MCF 10A (cell line): Measurements from ENCODE around the gene POFUT2. TPM values are rescaled to one million over a fixed set of nuclear protein-coding genes. Genes with fewer than 3 reads are reported as not detected.

Experiments used
- Bru-seq: library from RNA; stranded (reverse); fragments of 400-500 nt; gene quantifications from one replicate; lab custom pipeline; 2021; lab: Mats Ljungman, UMichigan
- BruChase-seq, 2 experiments: library from RNA; stranded (reverse); fragments of 400-500 nt; gene quantifications; one replicate each; lab custom pipeline; 2021; lab: Mats Ljungman, UMichigan
- BruUV-seq: library from RNA; stranded (reverse); fragments of 400-500 nt; replicated peaks from 2 replicates; lab custom pipeline; 2021; lab: Mats Ljungman, UMichigan
- CTCF ChIA-PET: fragments of 300-600 bp; sonication (Branson Sonifier 250); formaldehyde crosslinking; extraction: SDS; loops from one replicate; lab custom pipeline; 2021; ENCODE audit warnings: antibody characterized with exemption, inconsistent platforms; lab: Yijun Ruan, JAX
- POLR2A ChIA-PET: fragments of 300-600, 350-650 bp; sonication (Branson Sonifier 250); formaldehyde crosslinking; extraction: SDS; loops from one replicate; lab custom pipeline; 2020; ENCODE audit warnings: antibody characterized with exemption, inconsistent platforms; lab: Yijun Ruan, JAX
- DNase-seq: peaks from one replicate; pipeline ENCODE4 v3.0.0-alpha.2; 2018; ENCODE audit not compliant: unreplicated experiment
- H3K27ac Mint-ChIP-seq: one replicate; pipeline ENCODE4 v1.8.0; 2022; ENCODE audit warnings: mild to moderate bottlenecking, low read depth, mixed read lengths; ENCODE audit not compliant: unreplicated experiment
- H3K27me3 Mint-ChIP-seq: one replicate; pipeline ENCODE4 v1.8.0; 2022; ENCODE audit warnings: mixed read lengths; ENCODE audit not compliant: insufficient read depth, unreplicated experiment
- H3K36me3 Mint-ChIP-seq: one replicate; pipeline ENCODE4 v1.8.0; 2022; ENCODE audit warnings: mild to moderate bottlenecking, moderate library complexity, mixed read lengths; ENCODE audit not compliant: insufficient read depth, unreplicated experiment
- H3K4me1 Mint-ChIP-seq: one replicate; pipeline ENCODE4 v1.8.0; 2022; ENCODE audit warnings: mixed read lengths; ENCODE audit not compliant: insufficient read depth, unreplicated experiment
- H3K4me3 Mint-ChIP-seq: one replicate; pipeline ENCODE4 v1.8.0; 2022; ENCODE audit warnings: mild to moderate bottlenecking, moderate library complexity, mixed read lengths; ENCODE audit not compliant: unreplicated experiment
- H3K9me3 Mint-ChIP-seq: one replicate; pipeline ENCODE4 v1.8.0; 2022; ENCODE audit warnings: mixed read lengths; ENCODE audit not compliant: unreplicated experiment
- intact Hi-C: fragments of 100-400 bp; cut with micrococcal nuclease; formaldehyde crosslinking; loops from 2 replicates; pipeline ENCODE4 v1.14.1; 2022
- long read RNA-seq: library from polyadenylated mRNA; stranded (forward); transcript quantifications from one replicate; pipeline ENCODE4 v2.0.0, GENCODE V29; 2022
- total RNA-seq: library from RNA; stranded (reverse); gene quantifications from 2 replicates; pipeline ENCODE4 v1.2.3, GENCODE V29; 2022
- TF ChIP-seq, protein P1 (sequence below): fragments of 200-600 bp; IDR thresholded peaks from one replicate; pipeline ENCODE4 v1.8.0; 2022; ENCODE audit warnings: antibody characterized with exemption, mild to moderate bottlenecking; ENCODE audit not compliant: unreplicated experiment

The POFUT2 gene, protein sequence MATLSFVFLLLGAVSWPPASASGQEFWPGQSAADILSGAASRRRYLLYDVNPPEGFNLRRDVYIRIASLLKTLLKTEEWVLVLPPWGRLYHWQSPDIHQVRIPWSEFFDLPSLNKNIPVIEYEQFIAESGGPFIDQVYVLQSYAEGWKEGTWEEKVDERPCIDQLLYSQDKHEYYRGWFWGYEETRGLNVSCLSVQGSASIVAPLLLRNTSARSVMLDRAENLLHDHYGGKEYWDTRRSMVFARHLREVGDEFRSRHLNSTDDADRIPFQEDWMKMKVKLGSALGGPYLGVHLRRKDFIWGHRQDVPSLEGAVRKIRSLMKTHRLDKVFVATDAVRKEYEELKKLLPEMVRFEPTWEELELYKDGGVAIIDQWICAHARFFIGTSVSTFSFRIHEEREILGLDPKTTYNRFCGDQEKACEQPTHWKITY
- total RNA-seq = 25.2 and 31.3 TPM in 2 replicates
- percentile 66 among the genes with signal in this experiment for Bru-seq, nascent RNA
- percentile 77 among the genes with signal in this experiment for BruChase-seq, experiment 1, labeled RNA remaining after a 6-hour chase
- BruChase-seq, experiment 2, labeled RNA remaining after a 2-hour chase = percentile 76 among the genes with signal in this experiment
- long read RNA-seq, full-length matches to known transcripts = 14 of 53 reads
- long read RNA-seq, partial matches to known transcripts = 5 of 53 reads
- long read RNA-seq, other reads (novel, unspliced or antisense) = 34 of 53 reads

DNA sequence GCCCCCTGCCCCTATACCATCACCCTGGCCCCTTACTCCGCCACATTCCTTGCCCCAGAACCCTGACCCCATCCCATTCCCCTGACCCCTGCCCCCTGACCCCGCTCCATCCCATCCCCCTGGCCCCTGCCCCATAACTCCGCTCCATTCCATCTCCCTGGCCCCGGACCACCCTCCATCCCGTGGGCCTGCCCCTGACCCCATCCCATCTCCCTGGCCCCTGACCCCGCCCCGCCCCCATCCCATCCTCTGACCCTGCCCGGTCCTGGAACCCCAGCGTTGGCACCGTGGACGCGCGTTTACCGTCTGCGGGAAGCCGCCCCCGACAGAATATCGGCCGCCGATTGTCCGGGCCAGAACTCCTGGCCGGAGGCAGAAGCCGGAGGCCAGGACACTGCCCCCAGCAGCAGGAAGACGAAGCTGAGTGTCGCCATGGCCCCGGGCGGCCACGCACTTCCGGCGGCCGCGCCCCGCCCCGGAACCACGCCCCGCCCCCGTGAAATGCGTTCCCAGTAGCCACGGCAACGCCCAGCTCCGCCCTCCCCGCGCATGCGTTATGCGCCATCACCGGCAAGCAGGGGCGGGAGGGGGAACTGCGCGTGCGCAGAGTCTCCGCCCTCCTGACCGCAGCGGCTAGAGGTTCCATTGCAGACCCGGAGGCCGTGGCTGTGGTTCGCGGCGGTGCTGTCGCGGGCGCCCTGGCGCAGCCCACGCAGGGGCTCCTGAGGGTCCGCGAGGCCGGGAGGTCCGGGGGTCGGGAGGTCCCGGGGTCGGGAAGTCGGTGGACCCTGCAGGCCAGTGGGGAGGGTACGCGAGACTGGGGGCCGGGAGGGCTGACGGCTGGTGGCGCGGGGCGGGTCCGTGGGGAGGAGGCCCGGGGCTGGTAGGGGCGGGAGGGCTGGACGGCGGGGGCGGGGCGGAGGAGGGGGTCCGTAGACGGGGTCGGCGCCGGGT lies at the start of gene POFUT2:
Gene POFUT2 (minus strand): TSS at position 458 of the 954 bp plus-strand sequence. CDS start 24 bp downstream, at position 434.
- Mint-ChIP-seq H3K27ac (peak within 1 kb of the TSS; percentile 31), H3K36me3 (peaks cover 29% of the 10 kb centered on the region), H3K4me1 (peaks cover 9% of the 10 kb centered on the region), H3K4me3 (peak within 1 kb of the TSS; percentile 74), H3K9me3 (no peaks in the 10 kb centered on the region), H3K27me3 (no peaks in the 10 kb centered on the region)
- intact Hi-C loops = no loop called here
- TF ChIP-seq, protein P1, sequence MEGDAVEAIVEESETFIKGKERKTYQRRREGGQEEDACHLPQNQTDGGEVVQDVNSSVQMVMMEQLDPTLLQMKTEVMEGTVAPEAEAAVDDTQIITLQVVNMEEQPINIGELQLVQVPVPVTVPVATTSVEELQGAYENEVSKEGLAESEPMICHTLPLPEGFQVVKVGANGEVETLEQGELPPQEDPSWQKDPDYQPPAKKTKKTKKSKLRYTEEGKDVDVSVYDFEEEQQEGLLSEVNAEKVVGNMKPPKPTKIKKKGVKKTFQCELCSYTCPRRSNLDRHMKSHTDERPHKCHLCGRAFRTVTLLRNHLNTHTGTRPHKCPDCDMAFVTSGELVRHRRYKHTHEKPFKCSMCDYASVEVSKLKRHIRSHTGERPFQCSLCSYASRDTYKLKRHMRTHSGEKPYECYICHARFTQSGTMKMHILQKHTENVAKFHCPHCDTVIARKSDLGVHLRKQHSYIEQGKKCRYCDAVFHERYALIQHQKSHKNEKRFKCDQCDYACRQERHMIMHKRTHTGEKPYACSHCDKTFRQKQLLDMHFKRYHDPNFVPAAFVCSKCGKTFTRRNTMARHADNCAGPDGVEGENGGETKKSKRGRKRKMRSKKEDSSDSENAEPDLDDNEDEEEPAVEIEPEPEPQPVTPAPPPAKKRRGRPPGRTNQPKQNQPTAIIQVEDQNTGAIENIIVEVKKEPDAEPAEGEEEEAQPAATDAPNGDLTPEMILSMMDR = no peak
- ChIA-PET CTCF (interaction anchor here (0.6 to 4.1 kb wide), 6 partner anchors 85 to 635 kb away, joined by 3 to 28 read pairs (median 4); no protein-coding TSS in a partner anchor), POLR2A (interaction anchor here (0.5 to 1.9 kb wide), 15 partner anchors 15 to 338 kb away, joined by 3 to 15 read pairs (median 4); no protein-coding TSS in a partner anchor)
- DNase-seq = peak; percentile 95
- no TSS peak for BruUV-seq

DNA sequence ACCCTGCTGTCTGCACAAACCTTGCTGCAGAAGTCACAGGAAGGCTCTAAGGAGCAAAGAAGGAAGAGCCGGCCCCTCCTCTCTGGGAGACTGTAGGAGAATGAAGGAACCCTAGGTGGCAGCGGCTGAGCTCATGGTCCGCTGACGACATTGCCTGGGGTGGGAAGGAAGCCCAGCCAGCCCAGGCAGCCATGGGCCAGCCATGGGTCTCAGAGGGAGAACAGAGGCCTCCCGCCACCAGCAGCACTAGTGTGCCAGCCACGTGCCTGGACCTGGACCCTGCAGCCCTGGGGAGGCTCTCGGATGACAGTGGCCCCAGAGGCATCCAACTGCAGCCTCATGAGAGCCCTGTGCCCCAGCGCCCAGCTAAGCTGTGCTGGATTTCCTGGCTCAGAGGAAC lies 49.2 kb upstream of the POFUT2 start:
- ChIA-PET POLR2A (no interaction called here), CTCF (interaction anchor here (1.1 kb wide), 1 partner anchor 44 kb away, joined by 3 read pairs; no protein-coding TSS in a partner anchor)
- TF ChIP-seq, protein P1 = no peak
- BruUV-seq = no TSS peak
- H3K9me3 Mint-ChIP-seq = peaks cover 8% of the 10 kb centered on the region
- H3K27ac Mint-ChIP-seq = no peak overlapping the region
- intact Hi-C loops = no loop called here
- H3K36me3 Mint-ChIP-seq = no peaks in the 10 kb centered on the region
- no peak for DNase-seq
- H3K4me3 Mint-ChIP-seq = no peak overlapping the region
- H3K4me1 Mint-ChIP-seq = peaks cover 19% of the 10 kb centered on the region
- H3K27me3 Mint-ChIP-seq = no peaks in the 10 kb centered on the region

DNA sequence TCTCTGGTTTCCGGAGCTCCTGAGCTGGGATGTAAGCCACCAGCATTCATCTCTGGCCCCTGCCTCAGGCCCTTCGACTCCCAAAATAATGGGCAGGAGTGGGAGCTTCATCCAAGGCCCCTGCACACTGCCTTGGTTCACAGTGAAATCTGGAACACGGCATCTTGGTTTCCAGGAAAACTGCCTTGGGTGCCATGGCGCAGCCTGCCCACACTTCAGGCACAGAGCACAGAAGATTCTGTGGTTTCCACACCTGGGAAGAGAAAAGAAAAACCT lies 48.8 kb upstream of the POFUT2 start:
- H3K36me3 Mint-ChIP-seq = no peaks in the 10 kb centered on the region
- BruUV-seq = no TSS peak
- peaks cover 8% of the 10 kb centered on the region for H3K9me3 Mint-ChIP-seq
- H3K4me1 Mint-ChIP-seq = peaks cover 15% of the 10 kb centered on the region
- H3K4me3 Mint-ChIP-seq = no peak overlapping the region
- intact Hi-C loops = no loop called here
- no peak overlapping the region for H3K27ac Mint-ChIP-seq
- no peaks in the 10 kb centered on the region for H3K27me3 Mint-ChIP-seq
- TF ChIP-seq, protein P1 = no peak
- ChIA-PET POLR2A (no interaction called here), CTCF (no interaction called here)
- no peak for DNase-seq
